ENCODE results near the gene ACTR6.
"Not testable (repeated sequence)": the region's sequence is repeated elsewhere in the genome, so short reads cannot be mapped to it uniquely, and the experiment has no call there.

Gene ACTR6

DNA sequence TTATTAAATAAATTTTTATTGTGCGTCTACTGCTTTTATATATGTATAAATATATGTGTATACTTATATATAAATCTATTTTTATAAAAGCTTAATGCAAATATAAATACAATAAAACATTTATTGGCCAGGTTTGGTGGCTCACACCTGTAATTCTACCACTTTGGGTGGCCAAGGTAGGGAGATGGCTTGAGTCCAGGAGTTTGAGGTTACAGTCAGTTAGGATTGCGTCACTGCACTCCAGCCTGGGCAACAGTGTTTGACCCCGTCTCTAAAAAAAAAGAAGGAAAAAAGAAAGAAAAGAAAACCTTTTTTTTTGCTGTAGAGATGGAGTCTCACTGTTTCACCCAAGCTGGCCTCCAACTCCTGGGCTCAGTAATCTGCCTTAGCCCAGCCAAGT lies 20.9 kb downstream of the ACTR6 start:
- no peak for DNase-seq (ENCODE audit: low read depth)

DNA sequence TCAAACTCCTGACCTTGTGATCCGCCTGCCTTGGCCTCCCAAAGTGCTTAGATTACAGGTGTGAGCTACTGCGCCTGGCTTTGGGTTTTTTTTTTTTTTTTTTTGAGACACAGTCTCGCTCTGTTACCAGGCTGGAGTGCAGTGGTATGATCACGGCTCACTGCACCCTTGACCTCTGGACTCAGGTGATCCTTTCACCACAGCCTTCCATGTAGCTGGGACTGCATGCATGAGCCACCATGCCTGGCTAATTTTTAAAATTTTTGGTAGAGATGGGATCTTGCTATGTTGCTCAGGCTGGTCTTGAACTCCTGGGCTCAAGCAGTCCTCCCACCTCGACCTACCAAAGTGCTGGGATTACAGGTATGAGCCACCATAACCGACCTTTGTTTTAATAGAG lies 21.6 kb downstream of the ACTR6 start:
- not testable (repeated sequence) for DNase-seq (ENCODE audit: low read depth)

DNA sequence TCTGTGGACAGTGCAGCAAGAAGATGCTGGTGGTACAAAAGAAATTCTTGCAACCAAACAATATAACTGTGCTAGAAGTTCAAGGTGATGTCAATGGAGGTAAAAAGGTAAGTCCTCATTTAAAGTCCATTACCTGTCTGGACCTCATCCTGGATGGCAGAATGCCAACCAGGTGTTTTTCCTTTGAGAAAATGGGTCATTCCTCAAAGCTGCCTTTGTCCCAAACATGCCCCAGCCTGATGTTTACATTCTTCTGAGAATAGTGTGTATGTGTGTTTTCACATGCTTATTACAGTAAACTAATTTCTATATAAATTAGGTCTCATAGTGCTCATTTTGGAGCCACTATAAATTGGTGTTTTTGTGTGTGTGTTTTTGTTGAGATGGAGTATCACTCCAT lies 24.9 kb downstream of the ACTR6 start:
- no peak for DNase-seq (ENCODE audit: low read depth)

DNA sequence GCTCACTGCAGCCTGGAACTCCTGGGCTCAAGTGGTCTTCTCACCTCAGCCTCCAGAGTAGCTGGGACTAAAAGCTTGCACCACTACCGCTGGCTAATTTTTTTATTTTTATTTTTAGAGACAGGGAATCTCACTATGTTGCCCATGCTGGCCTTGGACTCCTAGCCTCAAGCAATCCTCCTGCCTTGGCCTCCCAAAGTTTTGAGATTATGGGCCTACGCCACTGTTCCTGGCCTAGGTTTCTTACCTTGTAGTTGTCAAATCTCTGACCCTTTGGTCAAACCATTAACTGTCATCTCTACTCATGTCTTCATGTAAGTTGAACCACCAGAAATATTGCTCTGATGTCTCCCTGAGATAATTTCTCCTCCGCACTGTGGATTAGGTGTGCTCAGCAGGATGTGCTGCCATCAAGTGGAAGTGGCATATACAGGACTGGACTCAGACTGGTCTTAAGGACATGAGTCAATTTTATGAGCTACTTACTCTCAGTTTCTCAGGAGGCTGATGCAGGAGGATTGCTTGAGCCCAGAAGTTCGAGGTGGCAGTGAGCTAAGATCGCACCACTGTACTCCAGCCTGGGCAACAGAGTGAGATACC lies 28.5 kb downstream of the ACTR6 start:
- peak; percentile 14 for DNase-seq (ENCODE audit: low read depth)

DNA sequence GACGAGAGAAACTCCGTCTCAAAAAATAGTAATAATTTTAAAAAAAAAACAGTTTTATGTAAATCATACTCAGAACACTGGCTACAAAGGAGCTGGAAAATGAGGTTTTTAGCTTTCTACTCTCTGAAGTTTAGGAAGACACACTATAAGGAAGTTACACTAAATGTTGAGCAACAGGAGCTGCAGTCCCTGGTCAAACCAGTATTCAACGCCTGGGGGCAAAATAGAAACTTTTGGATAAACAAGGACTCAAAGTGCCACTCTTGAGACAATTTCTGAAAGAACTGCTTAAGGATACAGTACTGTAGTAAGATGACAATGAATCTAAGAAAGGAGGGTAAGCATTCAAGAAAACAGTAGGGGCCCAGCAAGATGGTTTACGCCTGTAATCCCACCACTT lies 29.3 kb downstream of the ACTR6 start:
- DNase-seq (ENCODE audit: low read depth) = peak; percentile 46

DNA sequence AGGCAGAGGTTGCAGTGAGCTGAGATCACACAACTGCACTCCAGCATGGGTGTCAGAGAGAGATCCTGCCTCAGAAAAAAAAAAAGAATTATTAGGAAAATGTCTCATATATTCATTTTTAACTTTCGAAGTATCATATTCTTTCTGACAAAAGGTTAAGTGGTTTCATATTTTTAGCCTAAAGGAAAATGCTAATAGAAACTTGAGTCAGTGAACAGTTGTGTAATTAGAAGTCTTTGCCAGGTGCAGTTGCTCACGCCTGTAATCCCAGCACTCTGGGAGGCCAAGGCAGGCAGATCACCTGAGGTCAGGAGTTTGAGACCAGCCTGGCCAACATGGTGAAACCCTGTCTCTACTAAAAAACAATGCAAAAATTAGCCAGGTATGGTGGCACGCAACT lies 31.3 kb downstream of the ACTR6 start:
- DNase-seq (ENCODE audit: low read depth) = peak; percentile 61

DNA sequence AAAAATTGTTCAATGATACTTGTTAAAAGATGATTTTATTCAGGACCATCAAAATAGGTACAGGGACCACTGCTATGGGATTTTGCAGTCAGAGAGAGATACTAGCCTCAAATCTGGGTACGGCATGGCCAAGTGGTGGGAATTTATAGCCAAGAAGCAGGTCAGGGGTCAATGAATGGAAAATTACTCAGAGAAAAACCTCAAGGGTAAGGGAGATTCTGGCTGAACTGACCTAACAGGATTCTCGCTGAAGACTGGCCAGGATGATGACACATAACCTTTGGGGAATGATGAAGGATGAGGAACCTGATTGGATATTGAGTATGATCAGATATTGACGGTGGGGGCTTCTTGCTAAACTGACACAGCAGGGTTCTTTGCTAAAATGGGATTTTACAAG lies 33.6 kb downstream of the ACTR6 start:
- DNase-seq (ENCODE audit: low read depth) = peak; percentile 61

DNA sequence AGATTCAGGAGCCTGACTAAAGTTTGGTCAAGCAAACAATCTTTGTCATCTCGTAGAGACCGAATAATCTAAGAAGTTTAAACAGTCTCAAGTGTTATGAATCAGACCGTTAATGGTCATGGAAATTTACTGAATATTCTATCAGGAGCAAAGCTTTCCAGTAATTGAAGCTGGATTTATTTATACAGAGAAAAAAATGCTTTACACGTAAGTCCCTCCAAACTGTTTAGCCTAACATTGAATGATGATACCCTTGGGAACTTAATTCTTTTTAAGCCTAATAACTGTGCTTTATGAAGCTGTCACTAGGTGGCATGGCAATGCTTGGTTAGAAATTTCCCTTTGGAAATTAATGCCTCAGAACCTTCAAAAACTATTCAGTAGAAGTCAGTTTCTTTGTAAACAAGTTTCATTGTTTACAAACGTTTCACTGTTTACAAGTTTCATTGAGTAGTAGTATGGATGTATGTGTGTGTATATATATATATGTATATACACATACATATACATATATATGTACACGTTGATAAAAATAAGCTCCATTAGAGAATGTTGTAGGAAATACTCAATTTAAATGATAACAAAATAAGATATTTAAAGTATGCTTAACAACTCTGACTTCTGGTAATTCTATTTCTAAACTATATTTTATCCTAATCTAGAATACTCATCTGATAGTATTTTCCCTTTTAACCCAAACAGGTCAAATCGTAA lies 34.1 kb downstream of the ACTR6 start:
- DNase-seq (ENCODE audit: low read depth) = peak; percentile 60

DNA sequence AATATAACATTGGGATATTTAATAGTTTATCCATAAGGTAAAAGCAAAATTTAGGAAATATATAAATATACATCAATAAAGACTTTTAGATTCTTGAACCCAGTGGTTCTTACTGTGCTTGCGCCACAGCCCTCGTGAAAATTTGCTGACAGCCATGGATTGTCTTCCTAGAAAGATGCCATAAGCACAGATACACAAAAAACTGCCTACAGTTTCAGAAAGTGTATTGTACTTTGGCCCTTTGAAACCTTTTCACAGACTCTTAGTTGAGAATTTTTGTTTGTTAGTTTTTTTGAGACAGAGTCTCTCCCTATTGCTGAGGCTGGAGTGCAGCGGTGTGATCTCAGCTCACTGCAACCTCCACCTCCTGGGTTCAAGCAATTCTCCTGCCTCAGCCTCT lies 38.2 kb downstream of the ACTR6 start:
- DNase-seq (ENCODE audit: low read depth) = no peak

DNA sequence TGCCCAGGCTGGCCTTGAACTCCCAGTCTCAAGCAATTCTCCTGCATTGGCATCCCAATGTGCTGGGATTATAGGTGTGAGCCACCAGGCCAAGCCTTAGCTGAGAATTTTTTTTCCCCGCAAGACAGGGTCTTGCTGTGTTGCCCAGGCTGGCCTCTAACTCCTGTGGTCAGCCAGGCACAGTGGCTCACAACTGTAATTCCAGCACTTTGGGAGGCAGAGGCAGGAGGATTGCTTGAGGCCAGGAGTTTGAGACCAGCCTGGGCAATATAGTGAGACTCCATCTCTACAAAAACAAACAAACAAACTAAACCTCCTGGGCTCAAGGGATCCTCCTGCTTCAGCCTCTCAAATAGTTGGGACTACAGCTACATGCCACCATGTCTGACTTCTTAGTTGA lies 39.0 kb downstream of the ACTR6 start:
- no peak for DNase-seq (ENCODE audit: low read depth)

DNA sequence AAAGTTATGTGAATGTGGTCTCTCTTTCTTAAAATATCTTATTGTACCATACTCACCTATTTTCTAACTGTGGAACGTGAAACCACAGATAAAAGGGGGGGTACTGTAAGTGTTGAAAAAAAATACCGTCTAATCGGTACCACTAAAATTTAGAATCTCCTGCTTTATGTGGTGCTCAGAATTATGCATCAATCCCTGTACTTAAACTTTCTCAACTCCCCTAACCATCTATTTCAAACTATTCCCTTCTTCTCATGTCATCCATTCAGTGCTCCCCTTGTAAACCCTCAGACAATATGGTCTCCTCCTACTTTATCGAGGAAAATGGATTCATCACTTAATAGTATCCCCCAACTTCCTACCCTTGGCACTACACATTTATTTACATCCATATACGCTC lies 42.5 kb downstream of the ACTR6 start:
- no peak for DNase-seq (ENCODE audit: low read depth)

DNA sequence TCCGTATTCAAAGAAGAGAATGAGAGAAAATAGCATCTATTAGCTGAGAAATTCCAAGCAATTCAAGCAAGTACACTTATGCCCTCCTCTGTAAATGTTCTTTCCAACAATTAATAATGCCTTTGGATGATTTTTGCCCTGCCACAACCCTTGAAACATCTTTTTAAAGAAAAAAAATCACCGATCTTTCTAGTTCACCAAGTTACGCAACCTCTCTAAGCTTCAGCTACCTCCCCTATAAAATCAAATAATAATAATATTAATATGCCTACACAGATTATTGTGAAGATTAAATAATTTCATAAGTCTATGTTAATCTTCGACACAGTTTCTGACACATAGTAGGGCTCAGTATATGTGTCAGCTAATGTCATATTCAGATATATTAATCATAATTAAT lies 47.1 kb downstream of the ACTR6 start:
- DNase-seq (ENCODE audit: low read depth) = no peak

DNA sequence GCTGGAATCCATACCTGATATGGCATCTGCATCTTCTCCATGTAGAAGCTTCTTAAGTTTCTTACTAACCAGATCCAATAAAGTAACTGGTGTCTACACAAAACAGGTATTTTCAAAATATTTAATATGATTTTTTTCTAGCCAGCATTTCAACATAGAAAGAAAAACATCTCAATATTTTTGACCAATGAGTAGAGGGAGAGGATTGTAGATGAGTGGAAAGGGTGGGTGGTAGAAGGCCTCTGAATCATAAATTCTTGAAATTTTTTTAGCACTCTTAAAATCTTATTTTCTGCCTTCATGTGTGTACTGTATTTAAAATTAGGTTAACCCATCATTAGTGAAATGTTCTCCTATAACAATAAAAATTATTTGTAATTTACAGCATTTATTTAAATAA lies 48.3 kb downstream of the ACTR6 start:
- no peak for DNase-seq (ENCODE audit: low read depth)

DNA sequence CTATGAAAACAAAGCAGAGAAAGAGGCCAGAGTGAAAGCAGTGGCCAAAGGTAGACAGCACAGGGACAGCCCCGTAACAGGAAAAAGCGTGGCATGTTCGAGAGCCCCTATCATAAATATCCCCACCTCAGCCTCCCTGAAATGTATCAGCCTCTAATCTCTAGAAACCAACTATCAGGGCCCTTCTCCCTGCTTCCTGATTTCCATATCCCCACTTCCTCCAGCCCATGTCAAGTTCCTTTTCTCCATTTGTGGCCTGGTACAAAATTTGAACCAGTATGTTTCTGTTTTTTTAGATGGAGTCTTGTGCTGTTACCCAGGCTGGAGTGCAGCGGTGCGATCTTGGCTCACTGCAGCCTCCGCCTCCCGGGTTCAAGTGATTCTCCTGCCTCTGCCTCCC lies 49.3 kb downstream of the ACTR6 start:
- DNase-seq (ENCODE audit: low read depth) = no peak

DNA sequence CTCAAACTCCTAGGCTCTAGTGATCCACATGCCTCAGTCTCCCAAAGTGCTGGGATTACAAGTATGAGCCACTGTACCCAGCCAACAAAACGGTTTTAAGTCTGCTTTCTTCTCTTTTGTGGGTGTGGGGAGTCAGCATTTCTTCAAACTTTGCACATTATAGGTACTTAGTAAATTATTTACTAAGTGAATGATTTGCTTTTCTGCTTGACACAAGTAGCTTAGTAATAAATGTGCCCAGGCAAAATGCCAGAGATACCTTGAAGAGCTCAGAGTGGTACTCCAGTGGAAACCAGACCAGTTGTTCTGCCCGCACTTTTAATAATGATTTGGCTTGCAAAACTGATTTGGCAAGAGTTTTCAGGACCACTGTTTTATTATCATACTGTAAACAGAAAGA lies 51.3 kb downstream of the ACTR6 start:
- no peak for DNase-seq (ENCODE audit: low read depth)

DNA sequence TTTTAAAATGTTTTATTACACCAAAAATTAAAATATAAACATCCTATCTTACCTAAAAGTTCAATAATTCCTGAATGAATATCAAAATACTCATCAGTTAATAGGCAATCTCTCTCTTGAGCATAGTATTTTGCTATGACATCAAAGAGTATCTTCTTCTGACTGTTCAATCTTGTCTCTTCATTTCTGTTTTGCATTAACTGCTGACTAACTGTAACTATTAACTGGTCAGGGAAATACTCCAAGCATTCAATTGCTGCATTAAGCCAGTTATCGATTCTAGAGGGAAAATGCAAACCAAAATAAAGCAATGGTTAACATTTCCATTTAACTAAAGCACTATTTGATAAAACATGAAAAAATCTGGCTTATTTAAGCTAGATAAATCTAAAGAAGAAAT lies 52.8 kb downstream of the ACTR6 start:
- DNase-seq (ENCODE audit: low read depth) = no peak

DNA sequence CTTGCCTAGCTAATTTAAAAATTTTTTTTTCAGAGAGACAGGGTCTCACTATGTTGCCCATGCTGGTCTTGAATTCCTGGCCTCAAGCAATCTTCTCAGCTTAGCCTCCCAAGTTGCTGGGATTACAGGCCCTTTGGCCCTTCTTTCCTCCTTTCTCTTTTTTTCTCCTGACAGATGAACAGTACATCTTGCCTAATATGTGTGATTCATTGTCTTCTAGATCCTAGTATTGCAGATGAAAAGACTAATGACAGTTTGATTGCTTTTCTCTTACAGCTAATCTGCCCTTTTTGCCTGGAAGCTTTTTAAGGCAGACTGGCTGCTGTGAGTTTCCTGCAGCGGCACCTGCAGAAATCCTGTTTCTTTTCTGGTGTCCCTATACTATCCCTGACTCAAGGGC lies 54.3 kb downstream of the ACTR6 start:
- no peak for DNase-seq (ENCODE audit: low read depth)

DNA sequence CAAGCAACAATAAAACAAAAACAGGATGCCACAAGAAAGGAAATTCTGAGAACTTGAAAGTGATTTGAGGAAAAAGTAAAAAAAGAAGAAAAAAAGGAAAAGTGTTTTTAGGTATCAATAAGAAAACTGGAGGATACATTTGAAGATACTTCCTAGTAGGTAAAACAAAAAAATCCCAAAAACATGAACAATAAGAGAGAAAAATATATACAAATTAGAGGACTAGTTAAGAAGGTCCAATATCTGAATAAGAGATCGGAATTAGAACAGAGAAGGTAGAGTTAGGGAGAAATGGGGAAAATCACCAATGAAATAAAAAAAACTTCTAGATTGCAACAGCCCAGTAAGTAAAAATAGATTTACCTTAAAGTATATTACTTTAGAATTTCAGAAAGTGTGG lies 57.5 kb downstream of the ACTR6 start:
- no peak for DNase-seq (ENCODE audit: low read depth)

DNA sequence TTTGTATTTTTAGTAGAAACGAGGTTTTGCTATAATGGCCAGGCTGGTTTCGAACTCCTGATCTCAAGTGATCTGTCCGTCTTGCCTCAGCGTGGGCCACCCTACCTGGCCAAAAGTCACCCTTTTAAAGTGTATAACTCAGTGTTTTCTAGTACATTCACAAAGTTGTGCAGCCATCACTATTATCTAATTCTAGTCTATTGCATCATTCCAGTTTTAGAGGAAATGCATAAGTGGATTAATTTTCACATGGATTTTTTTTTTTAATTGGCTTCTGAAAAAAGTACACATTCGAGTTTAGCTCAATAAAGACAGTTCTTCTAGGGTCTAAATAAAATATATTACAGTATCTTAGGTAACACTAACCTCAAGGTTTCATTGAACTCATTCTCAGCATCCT lies 62.5 kb downstream of the ACTR6 start:
- DNase-seq (ENCODE audit: low read depth) = no peak

DNA sequence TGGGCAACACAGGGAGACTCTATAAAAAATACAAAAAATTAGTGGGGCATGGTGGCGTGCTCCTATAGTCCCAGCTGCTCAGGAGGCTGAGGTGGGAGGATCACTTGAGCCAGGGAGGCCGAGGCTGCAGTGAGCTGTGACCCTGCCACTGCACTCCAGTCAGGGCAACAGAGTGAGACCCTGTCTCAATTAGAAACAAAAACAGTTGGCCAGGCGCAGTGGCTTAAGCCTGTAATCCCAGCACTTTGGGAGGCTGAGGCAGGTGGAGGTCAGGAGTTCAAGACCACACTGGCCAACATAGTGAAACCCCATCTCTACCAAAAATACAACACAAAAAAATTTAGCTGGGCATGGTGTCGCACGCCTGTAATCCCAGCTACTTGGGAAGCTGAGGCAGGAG lies 64.5 kb downstream of the ACTR6 start:
- DNase-seq (ENCODE audit: low read depth) = not testable (repeated sequence)

DNA sequence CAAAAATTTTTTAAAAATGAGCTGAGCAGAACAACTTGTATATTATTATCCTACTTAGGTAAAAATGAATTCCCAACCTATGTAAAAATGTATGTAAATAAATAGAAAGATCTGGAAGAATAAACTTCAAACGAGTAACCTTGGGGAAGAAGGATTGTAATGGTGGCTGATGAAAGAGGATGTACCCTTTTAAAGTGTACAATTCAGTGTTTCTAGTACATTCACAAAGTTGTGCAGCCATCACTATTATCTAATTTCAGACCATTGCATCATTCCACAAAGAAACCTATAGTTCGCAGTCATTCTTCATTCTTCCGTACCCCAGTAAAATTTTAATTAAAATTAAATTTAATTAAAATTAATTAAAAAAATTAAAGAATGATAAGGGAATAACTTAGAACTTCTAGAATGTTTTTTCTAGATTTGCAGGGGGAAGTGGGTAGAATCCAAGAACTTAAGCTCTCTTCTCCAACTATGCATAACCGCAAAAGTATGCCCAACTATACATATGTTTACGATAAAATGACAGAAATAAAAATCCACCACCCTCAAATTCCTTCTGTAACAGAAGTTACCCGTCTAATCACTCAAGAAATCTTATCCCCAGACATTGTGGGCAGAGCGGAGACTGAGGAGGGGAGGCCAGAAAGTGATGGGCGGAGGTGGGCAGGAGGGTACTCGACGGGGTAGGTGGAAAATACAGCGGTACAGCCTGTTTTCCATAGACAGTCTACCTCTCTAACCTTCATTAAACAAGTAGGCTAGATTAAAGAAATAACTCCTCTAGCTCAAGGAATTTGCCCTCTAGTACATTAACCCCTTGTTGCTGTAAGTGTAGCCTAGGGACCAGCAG lies 65.3 kb downstream of the ACTR6 start:
- DNase-seq (ENCODE audit: low read depth) = no peak

DNA sequence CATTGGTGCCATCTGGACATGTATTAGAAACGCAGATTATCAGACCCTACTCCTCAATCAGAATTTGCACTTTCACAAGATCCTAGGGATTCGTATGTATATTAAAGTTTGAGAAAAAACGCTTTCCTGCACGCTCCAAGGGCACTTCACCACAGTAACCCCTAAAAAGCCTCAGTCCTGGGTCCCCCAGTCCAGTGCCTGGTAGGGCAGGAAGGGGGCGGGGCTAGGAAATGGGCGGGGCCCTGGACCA lies 65.9 kb downstream of the ACTR6 start:
- DNase-seq (ENCODE audit: low read depth) = no peak

DNA sequence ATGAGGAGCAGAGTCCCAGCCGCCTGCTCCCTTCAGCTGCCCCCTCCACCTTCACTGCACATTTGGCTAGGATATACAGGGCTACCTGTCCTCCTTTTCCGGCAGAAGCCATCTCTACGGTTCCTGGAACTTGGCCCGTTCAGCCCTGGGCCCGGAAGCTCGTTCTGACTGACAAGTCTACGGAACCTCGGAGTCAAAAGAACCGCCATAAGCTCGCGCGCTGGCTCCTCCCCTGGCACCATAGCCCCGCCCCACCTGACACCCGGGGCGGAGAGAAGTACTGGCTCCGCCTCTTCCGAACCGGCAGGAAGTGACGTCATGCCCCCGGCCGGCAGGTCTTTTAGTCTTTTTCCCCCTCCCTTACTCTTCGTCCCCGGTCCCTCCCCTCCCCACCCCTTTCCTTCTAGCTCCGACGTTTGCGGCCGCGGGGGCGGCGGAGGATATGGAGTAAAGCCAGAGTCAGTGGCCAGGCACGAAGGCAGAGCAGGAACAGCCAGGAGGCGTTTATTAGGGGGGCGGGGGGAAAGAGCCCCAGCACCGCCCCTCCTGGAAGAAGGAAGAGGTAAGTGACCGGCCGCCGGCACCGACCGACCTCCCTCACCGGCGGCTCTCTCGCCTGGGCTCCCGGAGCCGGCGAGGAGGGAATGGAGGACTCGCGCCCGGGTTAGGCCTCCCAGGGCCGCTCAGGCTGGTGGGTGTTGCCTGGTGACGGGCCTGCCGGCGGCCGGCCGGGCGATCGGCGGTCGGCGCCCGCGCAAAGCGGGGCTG lies 66.4 kb downstream of the ACTR6 start, which contains the start of the genes DEPDC4 and SCYL2:
DEPDC4 (minus strand) TSS at position 245 of the 768 bp plus-strand sequence; CDS start at position 242, 3 bp downstream.
SCYL2 (plus strand) TSS at position 343 of the 768 bp plus-strand sequence. CDS start 15,794 bp downstream, outside the sequence.
- peak; percentile 98 for DNase-seq (ENCODE audit: low read depth)

All from fibroblast of gingiva (primary cell).